ENCODE data around the gene AKNA.

GRCh38 chr9:114367772-114368569 lies 19.8 kb downstream of the AKNA start:
- no peak for TF ChIP-seq CTCF (IDR thresholded peaks at IDR 0.05; ENCODE audit: insufficient read depth, low read depth, low read length)
- TF ChIP-seq EZH2 (IDR thresholded peaks at IDR 0.05; ENCODE audit: insufficient read depth, low read length), result no peak
